Measurements from ENCODE around the gene RMRP.

GRCh38 chr9:35656831-35657545 is 831 bp downstream of the RMRP start:
- no peak for TF ChIP-seq POLR2A (IDR thresholded peaks at IDR 0.05)
- TF ChIP-seq CTCF (IDR thresholded peaks at IDR 0.05 in 4 of 5, conservative IDR thresholded peaks at IDR 0.05 in 1 of 5): no peak
